Thyroid gland (tissue), 4 donors: ENCODE results near the gene SYCP3. TPM values are rescaled to one million over a fixed set of nuclear protein-coding genes. Genes with fewer than 3 reads are reported as not detected.

ENCODE experiments used
- DNase-seq, 2 donors: peaks; one replicate each; pipeline ENCODE4 v3.0.0-alpha.2; 2019
- H3K27ac ChIP-seq, 3 donors: fragments of 200-600 bp; sonication (generic); 1 replicate in 2 of 3; 2 replicates in 1 of 3; pipeline ENCODE4 v1.5.1; 2016 to 2019; ENCODE audit warnings: mild to moderate bottlenecking in 1 of 3, moderate library complexity in 1 of 3
- H3K27me3 ChIP-seq: fragments of 200-600 bp; sonication (generic); one replicate; pipeline ENCODE4 v1.5.1; 2019
- H3K36me3 ChIP-seq, 2 donors: fragments of 200-600 bp; sonication (generic); one replicate each; pipeline ENCODE4 v1.5.1; 2016 to 2019
- H3K4me1 ChIP-seq, 2 donors: fragments of 200-600 bp; sonication (generic); one replicate each; pipeline ENCODE4 v1.5.1; 2017 to 2019
- H3K4me3 ChIP-seq, 3 donors: fragments of 200-600 bp; sonication (generic); replicated peaks in 1 of 3; 1 replicate in 2 of 3; 2 replicates in 1 of 3; pipeline ENCODE4 v1.5.1; 2016; ENCODE audit warnings: mild to moderate bottlenecking in 1 of 3
- H3K9me3 ChIP-seq: fragments of 200-600 bp; sonication (generic); one replicate; pipeline ENCODE4 v1.5.1; 2017
- POLR2A ChIP-seq, 2 donors: fragments of 450-650 bp; IDR thresholded peaks; one replicate each; pipeline ENCODE4 v1.6.1; 2017; ENCODE audit warnings: antibody characterized with exemption in 2 of 2, mild to moderate bottlenecking in 2 of 2, moderate library complexity in 1 of 2
- WGBS, 2 donors: methylation state at CpG; one replicate each; pipeline ENCODE4 v1.1.5; 2017; 5-methylcytosine and 5-hydroxymethylcytosine counted together
- intact Hi-C: fragments of 100-400 bp; cut with DNase I; formaldehyde crosslinking; loops from one replicate; pipeline ENCODE4 v1.15.1; 2023
- total RNA-seq, 4 donors: library from RNA; depleted of rRNA; stranded (reverse); fragments of >200 nt; gene quantifications; one replicate each; pipeline ENCODE4 v1.2.3, GENCODE V29; 2016
- TF ChIP-seq, protein P1 (sequence below), 6 experiments: fragments of 200-600 bp in 3 of 6; fragments of 450-650 bp in 3 of 6; sonication (generic) in 3 of 6; IDR thresholded peaks; one replicate each; pipeline ENCODE4 v1.5.1; 2016 to 2019; ENCODE audit warnings: antibody characterized with exemption in 6 of 6, mild to moderate bottlenecking in 2 of 6, inconsistent platforms in 1 of 6, moderate library complexity in 1 of 6

Gene SYCP3
- total RNA-seq, 4 donors from 2014 or later, result 0.67 TPM; not detected in 3

DNA sequence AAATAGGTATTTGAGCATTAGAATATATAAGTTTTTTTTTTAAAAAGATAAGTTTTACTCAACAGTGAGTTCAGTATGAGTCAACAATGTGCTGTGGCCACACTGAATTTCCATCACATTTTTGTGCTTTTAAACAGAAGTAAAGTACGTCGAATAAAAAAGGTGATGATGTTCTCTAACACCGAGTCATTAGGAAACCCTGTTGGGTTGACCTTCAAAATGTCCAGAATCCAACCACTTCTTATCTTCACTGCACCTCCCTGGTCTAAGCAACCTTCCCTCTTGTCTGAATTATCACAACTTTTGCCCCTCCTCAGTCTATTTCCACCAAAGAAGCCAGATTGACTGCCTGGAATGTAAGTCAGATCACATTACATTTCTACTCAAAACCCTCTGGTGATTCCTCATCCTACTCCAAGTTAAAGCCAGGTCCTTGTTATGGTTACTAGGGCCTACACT is 43.0 kb upstream of the SYCP3 start:
- H3K4me3 ChIP-seq, result no peak overlapping the region
- no peaks in the 10 kb centered on the region for H3K9me3 ChIP-seq
- H3K27ac ChIP-seq, result no peak overlapping the region
- intact Hi-C loops, result no loop called here
- WGBS, 2 donors, result 89 to 94% methylated on average over 3 of the region's 3 CpGs
- peaks cover 6 to 13% of the 10 kb centered on the region in 2 donors for H3K36me3 ChIP-seq
- no peaks in the 10 kb centered on the region for H3K27me3 ChIP-seq
- TF ChIP-seq POLR2A (IDR thresholded peaks at IDR 0.05), result no peak
- TF ChIP-seq, protein P1, sequence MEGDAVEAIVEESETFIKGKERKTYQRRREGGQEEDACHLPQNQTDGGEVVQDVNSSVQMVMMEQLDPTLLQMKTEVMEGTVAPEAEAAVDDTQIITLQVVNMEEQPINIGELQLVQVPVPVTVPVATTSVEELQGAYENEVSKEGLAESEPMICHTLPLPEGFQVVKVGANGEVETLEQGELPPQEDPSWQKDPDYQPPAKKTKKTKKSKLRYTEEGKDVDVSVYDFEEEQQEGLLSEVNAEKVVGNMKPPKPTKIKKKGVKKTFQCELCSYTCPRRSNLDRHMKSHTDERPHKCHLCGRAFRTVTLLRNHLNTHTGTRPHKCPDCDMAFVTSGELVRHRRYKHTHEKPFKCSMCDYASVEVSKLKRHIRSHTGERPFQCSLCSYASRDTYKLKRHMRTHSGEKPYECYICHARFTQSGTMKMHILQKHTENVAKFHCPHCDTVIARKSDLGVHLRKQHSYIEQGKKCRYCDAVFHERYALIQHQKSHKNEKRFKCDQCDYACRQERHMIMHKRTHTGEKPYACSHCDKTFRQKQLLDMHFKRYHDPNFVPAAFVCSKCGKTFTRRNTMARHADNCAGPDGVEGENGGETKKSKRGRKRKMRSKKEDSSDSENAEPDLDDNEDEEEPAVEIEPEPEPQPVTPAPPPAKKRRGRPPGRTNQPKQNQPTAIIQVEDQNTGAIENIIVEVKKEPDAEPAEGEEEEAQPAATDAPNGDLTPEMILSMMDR (IDR thresholded peaks at IDR 0.05), result no peak
- no peak for DNase-seq
- no peaks in the 10 kb centered on the region for H3K4me1 ChIP-seq

DNA sequence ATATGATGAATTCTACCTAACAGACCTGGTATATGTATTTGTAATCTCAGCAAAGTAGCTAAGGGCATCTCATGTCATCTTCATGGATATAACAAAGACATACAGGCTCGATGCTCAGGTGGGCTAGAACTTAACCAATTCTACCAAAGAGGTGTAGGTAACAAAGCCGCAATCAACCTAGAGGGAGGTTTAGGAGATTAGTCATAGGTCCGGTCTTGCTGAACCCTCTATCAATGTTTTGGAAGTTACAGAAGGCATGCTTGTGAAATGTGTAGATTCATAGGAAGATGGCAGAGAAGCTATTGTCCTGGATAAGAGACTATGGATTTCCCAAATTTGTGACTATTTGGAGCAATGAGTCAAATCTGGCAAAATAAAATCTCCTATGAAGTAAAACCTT is 42.6 kb upstream of the SYCP3 start:
- Histone ChIP-seq H3K36me3 (peaks cover 6 to 13% of the 10 kb centered on the region in 2 donors), H3K4me3 (no peak overlapping the region), H3K27ac (no peak overlapping the region), H3K9me3 (no peaks in the 10 kb centered on the region), H3K27me3 (no peaks in the 10 kb centered on the region), H3K4me1 (no peaks in the 10 kb centered on the region)
- no peak for TF ChIP-seq POLR2A (IDR thresholded peaks at IDR 0.05)
- TF ChIP-seq, protein P1 (IDR thresholded peaks at IDR 0.05), result no peak
- DNase-seq, result no peak
- intact Hi-C loops, result no loop called here
- WGBS, 2 donors, result 95% methylated on average over 3 of the region's 3 CpGs

DNA sequence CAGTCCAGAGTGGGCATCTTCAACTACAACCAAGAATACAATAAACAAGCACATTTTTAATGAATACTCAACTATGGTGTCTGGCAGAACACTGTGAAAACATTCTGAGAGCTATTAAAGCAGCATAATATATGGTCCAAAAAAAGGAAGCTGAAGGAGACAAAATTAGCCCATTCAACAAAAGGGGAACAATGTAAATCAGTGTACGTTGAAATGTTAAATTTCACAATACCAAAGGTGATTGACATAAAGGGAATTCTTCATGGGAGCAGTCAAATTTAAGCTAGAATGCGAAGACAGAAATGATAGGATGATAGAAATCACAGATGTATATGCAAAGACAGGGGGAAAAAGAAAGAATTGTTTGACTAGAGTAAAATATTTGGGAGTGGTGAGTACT is 41.3 kb upstream of the SYCP3 start:
- intact Hi-C loops, result no loop called here
- Histone ChIP-seq H3K36me3 (peaks cover 6 to 13% of the 10 kb centered on the region in 2 donors), H3K9me3 (no peaks in the 10 kb centered on the region), H3K27me3 (no peaks in the 10 kb centered on the region), H3K4me3 (no peak overlapping the region), H3K27ac (no peak overlapping the region), H3K4me1 (no peaks in the 10 kb centered on the region)
- WGBS, 2 donors, result 89 to 94% methylated on average over 2 of the region's 2 CpGs
- TF ChIP-seq POLR2A (IDR thresholded peaks at IDR 0.05), result no peak
- TF ChIP-seq, protein P1 (IDR thresholded peaks at IDR 0.05), result no peak
- no peak for DNase-seq

DNA sequence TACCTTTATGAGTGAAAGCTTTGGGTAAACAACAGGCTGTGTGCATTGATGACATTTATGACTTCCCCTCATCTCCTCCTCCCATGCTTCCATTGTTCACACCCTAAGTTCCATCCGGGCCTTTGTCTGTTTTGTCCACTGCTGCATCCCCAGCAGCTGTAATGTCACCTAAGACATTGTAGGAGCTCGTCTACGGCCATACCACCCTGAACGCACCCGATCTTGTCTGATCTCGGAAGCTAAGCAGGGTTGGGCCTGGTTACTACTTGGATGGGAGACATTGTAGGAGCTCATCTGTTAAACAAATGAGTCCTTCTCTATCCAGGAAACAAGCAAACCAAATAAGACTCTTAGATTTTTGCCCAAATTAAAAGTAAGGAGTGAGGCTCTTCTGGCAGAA is 40.4 kb upstream of the SYCP3 start:
- no peak overlapping the region for H3K4me3 ChIP-seq
- no peaks in the 10 kb centered on the region for H3K4me1 ChIP-seq
- 96 to 97% methylated on average over 6 of the region's 6 CpGs for WGBS, 2 donors
- H3K27ac ChIP-seq, result no peak overlapping the region
- intact Hi-C loops, result loop anchor here (5.0 to 10.0 kb wide), 2 partner anchors 53 to 365 kb away; partner anchors contain the start of gene GNPTAB
- no peaks in the 10 kb centered on the region for H3K27me3 ChIP-seq
- peaks cover 2 to 6% of the 10 kb centered on the region in 2 donors for H3K36me3 ChIP-seq
- no peaks in the 10 kb centered on the region for H3K9me3 ChIP-seq
- no peak for DNase-seq
- no peak for TF ChIP-seq POLR2A (IDR thresholded peaks at IDR 0.05)
- TF ChIP-seq, protein P1 (IDR thresholded peaks at IDR 0.05), result no peak

DNA sequence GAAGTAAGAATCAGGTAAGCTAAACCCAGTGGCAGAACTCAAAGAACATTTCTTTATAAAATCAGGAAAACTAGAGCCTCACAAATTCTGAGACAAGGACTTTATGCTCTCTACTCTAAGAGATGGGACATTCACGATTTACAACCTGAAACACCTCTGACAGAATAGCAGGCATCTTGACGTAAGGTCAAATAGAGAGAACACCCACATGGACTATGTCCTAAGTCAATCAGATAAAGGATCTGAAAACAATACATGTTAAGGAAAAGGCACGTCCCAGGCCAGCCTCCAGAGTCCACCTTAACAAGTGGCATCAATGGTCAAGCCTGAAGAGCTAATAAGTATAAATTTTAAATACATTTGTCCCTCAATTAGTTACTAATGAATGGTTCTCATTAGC is 39.9 kb upstream of the SYCP3 start:
- TF ChIP-seq POLR2A (IDR thresholded peaks at IDR 0.05), result no peak
- TF ChIP-seq, protein P1 (IDR thresholded peaks at IDR 0.05), result no peak
- no peaks in the 10 kb centered on the region for H3K27me3 ChIP-seq
- WGBS, 2 donors, result 78 to 92% methylated on average over 3 of the region's 3 CpGs
- intact Hi-C loops, result loop anchor here (5.0 to 10.0 kb wide), 2 partner anchors 53 to 364 kb away; partner anchors contain the start of gene GNPTAB
- no peaks in the 10 kb centered on the region for H3K9me3 ChIP-seq
- no peak for DNase-seq
- no peak overlapping the region for H3K27ac ChIP-seq
- H3K4me3 ChIP-seq, result no peak overlapping the region
- H3K36me3 ChIP-seq, result peaks cover under 1 to 2% of the 10 kb centered on the region in 2 donors
- no peaks in the 10 kb centered on the region for H3K4me1 ChIP-seq
